ENCODE measurements around the gene TPO. TPM values are rescaled to one million over a fixed set of nuclear protein-coding genes. Genes with fewer than 3 reads are reported as not detected.

TPO gene
- total RNA-seq, 1 experiment from 2014 or later, result not detected

DNA sequence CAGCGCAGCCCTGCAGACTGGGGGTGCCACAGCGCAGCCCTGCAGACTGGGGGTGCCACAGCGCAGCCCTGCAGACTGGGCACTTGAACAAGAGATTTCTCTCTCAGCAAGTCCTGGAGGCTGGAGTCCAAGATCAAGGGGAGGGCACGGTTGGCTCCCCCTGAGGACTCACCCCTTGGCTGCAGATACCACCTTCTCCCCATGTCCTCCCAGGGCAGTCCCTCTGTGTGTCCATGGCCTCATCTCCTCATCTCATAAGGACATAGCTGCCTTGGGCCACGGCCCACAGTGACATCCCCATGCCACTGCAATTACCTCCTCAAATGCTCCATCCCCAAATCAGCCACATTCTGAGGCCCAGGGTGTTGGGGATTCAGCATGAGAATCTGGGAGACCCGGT lies 98.2 kb downstream of the TPO start:
- Mint-ChIP-seq H3K36me3 (no peaks in the 10 kb centered on the region), H3K27ac (no peak overlapping the region), H3K9me3 (no peaks in the 10 kb centered on the region), H3K4me3 (no peak overlapping the region), H3K4me1 (peaks cover 11% of the 10 kb centered on the region), H3K27me3 (ENCODE audit: low read depth) (no peaks in the 10 kb centered on the region)
- no peak for ATAC-seq
- POLR2A ChIA-PET, result no interaction called here
- DNase-seq (ENCODE audit: low spot score), result peak; percentile 1
- CTCF ChIA-PET, result no interaction called here
- TF ChIP-seq CBFB (CRISPR knock-in tag; IDR thresholded peaks at IDR 0.05; ENCODE audit: low read depth) (no peak), RELA (CRISPR knock-in tag; IDR thresholded peaks at IDR 0.05; ENCODE audit: borderline replicate concordance) (no peak), SP1 (CRISPR knock-in tag; conservative IDR thresholded peaks at IDR 0.05) (no peak), ESRRA (CRISPR knock-in tag; IDR thresholded peaks at IDR 0.05; ENCODE audit: borderline replicate concordance) (no peak), KAT7 (CRISPR knock-in tag; IDR thresholded peaks at IDR 0.05; ENCODE audit: borderline replicate concordance) (no peak), TEAD1 (CRISPR knock-in tag; IDR thresholded peaks at IDR 0.05) (no peak), GRHL2 (CRISPR knock-in tag; IDR thresholded peaks at IDR 0.05; ENCODE audit: insufficient replicate concordance, severe bottlenecking) (no peak)
- TF ChIP-seq, protein P1, sequence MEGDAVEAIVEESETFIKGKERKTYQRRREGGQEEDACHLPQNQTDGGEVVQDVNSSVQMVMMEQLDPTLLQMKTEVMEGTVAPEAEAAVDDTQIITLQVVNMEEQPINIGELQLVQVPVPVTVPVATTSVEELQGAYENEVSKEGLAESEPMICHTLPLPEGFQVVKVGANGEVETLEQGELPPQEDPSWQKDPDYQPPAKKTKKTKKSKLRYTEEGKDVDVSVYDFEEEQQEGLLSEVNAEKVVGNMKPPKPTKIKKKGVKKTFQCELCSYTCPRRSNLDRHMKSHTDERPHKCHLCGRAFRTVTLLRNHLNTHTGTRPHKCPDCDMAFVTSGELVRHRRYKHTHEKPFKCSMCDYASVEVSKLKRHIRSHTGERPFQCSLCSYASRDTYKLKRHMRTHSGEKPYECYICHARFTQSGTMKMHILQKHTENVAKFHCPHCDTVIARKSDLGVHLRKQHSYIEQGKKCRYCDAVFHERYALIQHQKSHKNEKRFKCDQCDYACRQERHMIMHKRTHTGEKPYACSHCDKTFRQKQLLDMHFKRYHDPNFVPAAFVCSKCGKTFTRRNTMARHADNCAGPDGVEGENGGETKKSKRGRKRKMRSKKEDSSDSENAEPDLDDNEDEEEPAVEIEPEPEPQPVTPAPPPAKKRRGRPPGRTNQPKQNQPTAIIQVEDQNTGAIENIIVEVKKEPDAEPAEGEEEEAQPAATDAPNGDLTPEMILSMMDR (IDR thresholded peaks at IDR 0.05), result no peak
- TF ChIP-seq, protein P2, sequence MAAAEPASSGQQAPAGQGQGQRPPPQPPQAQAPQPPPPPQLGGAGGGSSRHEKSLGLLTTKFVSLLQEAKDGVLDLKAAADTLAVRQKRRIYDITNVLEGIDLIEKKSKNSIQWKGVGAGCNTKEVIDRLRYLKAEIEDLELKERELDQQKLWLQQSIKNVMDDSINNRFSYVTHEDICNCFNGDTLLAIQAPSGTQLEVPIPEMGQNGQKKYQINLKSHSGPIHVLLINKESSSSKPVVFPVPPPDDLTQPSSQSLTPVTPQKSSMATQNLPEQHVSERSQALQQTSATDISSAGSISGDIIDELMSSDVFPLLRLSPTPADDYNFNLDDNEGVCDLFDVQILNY (CRISPR knock-in tag; IDR thresholded peaks at IDR 0.05), result no peak

DNA sequence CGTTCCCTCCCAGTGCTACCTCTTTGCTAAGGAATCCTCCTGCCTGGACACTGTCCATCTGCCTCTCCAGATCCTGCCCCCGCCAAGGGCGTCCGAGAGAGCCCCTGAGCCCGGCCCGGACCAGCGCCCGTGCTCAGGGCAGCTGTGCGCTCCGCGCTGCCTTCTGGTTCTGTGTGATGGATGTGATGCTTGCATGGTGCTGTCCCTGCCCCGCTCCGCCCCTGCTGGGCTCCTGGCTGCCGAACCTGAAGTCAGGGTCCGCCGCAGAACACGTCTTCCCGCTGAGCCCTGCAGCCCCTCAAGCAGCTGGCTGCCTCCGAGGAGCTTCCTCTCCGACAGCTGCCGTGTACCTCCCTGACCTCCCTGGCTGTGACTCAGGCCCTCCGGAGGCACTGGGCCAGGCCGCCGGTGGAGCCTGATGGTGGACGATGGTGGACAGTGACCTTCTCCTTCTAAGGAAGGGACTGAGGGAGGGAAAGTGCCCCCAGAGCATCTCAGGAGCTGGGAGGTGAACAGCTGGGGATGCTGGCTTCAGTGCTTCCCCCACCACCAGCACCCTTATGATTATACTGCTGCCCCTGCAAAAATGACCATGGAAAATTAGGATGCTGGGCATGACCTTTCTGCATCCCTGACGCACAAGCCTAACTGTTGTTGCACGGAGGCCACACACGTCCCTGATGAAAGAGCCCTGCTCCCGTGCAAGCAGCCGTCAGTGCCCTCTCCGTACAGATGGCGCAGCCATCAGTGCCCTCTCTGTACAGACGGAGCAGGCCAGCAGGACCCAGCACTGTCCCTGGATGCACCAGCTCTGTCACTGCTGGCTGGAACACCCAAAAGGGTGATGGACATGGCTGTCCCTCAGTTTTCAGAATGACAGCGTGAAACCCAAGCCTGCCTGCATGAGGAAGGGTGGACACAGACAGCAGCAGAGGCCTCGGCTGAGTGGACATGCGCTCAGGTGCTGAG lies 99.3 kb downstream of the TPO start:
- Mint-ChIP-seq H3K4me3 (no peak overlapping the region), H3K4me1 (peaks cover 11% of the 10 kb centered on the region), H3K36me3 (no peaks in the 10 kb centered on the region), H3K27ac (no peak overlapping the region), H3K27me3 (ENCODE audit: low read depth) (no peaks in the 10 kb centered on the region), H3K9me3 (no peaks in the 10 kb centered on the region)
- POLR2A ChIA-PET, result no interaction called here
- ATAC-seq (no peak), DNase-seq (ENCODE audit: low spot score) (peak; percentile 8)
- CTCF ChIA-PET, result interaction anchor here (1.8 kb wide), 1 partner anchor 38 kb away, joined by 5 read pairs; no protein-coding TSS in a partner anchor
- TF ChIP-seq, protein P3, sequence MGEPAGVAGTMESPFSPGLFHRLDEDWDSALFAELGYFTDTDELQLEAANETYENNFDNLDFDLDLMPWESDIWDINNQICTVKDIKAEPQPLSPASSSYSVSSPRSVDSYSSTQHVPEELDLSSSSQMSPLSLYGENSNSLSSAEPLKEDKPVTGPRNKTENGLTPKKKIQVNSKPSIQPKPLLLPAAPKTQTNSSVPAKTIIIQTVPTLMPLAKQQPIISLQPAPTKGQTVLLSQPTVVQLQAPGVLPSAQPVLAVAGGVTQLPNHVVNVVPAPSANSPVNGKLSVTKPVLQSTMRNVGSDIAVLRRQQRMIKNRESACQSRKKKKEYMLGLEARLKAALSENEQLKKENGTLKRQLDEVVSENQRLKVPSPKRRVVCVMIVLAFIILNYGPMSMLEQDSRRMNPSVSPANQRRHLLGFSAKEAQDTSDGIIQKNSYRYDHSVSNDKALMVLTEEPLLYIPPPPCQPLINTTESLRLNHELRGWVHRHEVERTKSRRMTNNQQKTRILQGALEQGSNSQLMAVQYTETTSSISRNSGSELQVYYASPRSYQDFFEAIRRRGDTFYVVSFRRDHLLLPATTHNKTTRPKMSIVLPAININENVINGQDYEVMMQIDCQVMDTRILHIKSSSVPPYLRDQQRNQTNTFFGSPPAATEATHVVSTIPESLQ (CRISPR knock-in tag; IDR thresholded peaks at IDR 0.05), result no peak
- TF ChIP-seq, protein P4, sequence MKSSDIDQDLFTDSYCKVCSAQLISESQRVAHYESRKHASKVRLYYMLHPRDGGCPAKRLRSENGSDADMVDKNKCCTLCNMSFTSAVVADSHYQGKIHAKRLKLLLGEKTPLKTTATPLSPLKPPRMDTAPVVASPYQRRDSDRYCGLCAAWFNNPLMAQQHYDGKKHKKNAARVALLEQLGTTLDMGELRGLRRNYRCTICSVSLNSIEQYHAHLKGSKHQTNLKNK (CRISPR knock-in tag; IDR thresholded peaks at IDR 0.05), result no peak
- no peak for TF ChIP-seq TCF7 (CRISPR knock-in tag; IDR thresholded peaks at IDR 0.05; ENCODE audit: low read depth)
- TF ChIP-seq ZBTB21 (CRISPR knock-in tag; IDR thresholded peaks at IDR 0.05; ENCODE audit: borderline replicate concordance), result no peak
- no peak for TF ChIP-seq MXD4 (CRISPR knock-in tag; IDR thresholded peaks at IDR 0.05; ENCODE audit: borderline replicate concordance)
- no peak for TF ChIP-seq FOXK1 (CRISPR knock-in tag; IDR thresholded peaks at IDR 0.05)
- TF ChIP-seq NR2C2 (CRISPR knock-in tag; IDR thresholded peaks at IDR 0.05), result no peak
- TF ChIP-seq, protein P5, sequence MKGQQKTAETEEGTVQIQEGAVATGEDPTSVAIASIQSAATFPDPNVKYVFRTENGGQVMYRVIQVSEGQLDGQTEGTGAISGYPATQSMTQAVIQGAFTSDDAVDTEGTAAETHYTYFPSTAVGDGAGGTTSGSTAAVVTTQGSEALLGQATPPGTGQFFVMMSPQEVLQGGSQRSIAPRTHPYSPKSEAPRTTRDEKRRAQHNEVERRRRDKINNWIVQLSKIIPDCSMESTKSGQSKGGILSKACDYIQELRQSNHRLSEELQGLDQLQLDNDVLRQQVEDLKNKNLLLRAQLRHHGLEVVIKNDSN (CRISPR knock-in tag; IDR thresholded peaks at IDR 0.05), result no peak
- TF ChIP-seq GRHL2 (CRISPR knock-in tag; IDR thresholded peaks at IDR 0.05; ENCODE audit: insufficient replicate concordance, severe bottlenecking), result no peak
- TF ChIP-seq, protein P6, sequence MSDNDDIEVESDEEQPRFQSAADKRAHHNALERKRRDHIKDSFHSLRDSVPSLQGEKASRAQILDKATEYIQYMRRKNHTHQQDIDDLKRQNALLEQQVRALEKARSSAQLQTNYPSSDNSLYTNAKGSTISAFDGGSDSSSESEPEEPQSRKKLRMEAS (CRISPR knock-in tag; IDR thresholded peaks at IDR 0.05), result no peak
- TF ChIP-seq ZNF671 (CRISPR knock-in tag; IDR thresholded peaks at IDR 0.05), result no peak
- TF ChIP-seq, protein P7, sequence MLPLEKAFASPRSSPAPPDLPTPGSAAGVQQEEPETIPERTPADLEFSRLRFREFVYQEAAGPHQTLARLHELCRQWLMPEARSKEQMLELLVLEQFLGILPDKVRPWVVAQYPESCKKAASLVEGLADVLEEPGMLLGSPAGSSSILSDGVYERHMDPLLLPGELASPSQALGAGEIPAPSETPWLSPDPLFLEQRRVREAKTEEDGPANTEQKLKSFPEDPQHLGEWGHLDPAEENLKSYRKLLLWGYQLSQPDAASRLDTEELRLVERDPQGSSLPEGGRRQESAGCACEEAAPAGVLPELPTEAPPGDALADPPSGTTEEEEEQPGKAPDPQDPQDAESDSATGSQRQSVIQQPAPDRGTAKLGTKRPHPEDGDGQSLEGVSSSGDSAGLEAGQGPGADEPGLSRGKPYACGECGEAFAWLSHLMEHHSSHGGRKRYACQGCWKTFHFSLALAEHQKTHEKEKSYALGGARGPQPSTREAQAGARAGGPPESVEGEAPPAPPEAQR (CRISPR knock-in tag; IDR thresholded peaks at IDR 0.05), result no peak
- TF ChIP-seq, protein P8, sequence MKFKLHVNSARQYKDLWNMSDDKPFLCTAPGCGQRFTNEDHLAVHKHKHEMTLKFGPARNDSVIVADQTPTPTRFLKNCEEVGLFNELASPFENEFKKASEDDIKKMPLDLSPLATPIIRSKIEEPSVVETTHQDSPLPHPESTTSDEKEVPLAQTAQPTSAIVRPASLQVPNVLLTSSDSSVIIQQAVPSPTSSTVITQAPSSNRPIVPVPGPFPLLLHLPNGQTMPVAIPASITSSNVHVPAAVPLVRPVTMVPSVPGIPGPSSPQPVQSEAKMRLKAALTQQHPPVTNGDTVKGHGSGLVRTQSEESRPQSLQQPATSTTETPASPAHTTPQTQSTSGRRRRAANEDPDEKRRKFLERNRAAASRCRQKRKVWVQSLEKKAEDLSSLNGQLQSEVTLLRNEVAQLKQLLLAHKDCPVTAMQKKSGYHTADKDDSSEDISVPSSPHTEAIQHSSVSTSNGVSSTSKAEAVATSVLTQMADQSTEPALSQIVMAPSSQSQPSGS (CRISPR knock-in tag; IDR thresholded peaks at IDR 0.05; ENCODE audit: borderline replicate concordance, low read depth), result no peak
- TF ChIP-seq, protein P9, sequence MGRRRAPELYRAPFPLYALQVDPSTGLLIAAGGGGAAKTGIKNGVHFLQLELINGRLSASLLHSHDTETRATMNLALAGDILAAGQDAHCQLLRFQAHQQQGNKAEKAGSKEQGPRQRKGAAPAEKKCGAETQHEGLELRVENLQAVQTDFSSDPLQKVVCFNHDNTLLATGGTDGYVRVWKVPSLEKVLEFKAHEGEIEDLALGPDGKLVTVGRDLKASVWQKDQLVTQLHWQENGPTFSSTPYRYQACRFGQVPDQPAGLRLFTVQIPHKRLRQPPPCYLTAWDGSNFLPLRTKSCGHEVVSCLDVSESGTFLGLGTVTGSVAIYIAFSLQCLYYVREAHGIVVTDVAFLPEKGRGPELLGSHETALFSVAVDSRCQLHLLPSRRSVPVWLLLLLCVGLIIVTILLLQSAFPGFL (CRISPR knock-in tag; IDR thresholded peaks at IDR 0.05; ENCODE audit: borderline replicate concordance), result no peak
- TF ChIP-seq ZNF396 (CRISPR knock-in tag; IDR thresholded peaks at IDR 0.05; ENCODE audit: borderline replicate concordance), result no peak
